Thoracic aorta (tissue), 2 donors: ENCODE measurements around the gene LRP5. TPM values are rescaled to one million over a fixed set of nuclear protein-coding genes. Genes with fewer than 3 reads are reported as not detected.

Source experiments
- ATAC-seq: fragments of 150-250 bp; one replicate; pipeline ENCODE4 v1.8.0; 2017; ENCODE audit warnings: low read depth; ENCODE audit not compliant: insufficient number of reproducible peaks, low FRiP score
- DNase-seq: peaks from one replicate; pipeline ENCODE4 v3.0.0-alpha.2; 2020; ENCODE audit warnings: low spot score
- H3K27ac ChIP-seq, 2 donors: fragments of 200-600 bp; sonication (generic); 1 replicate in 1 of 2; 2 replicates in 1 of 2; pipeline ENCODE4 v1.5.1; 2016; ENCODE audit warnings: mild to moderate bottlenecking in 2 of 2, moderate library complexity in 2 of 2
- H3K27me3 ChIP-seq: fragments of 200-600 bp; sonication (generic); replicated peaks from 2 replicates; pipeline ENCODE4 v1.6.0; 2016; ENCODE audit warnings: mild to moderate bottlenecking; ENCODE audit not compliant: insufficient read depth
- H3K36me3 ChIP-seq: fragments of 200-600 bp; sonication (generic); one replicate; pipeline ENCODE4 v1.5.1; 2016
- H3K4me1 ChIP-seq, 2 donors: fragments of 200-600 bp; sonication (generic); 1 replicate in 1 of 2; 2 replicates in 1 of 2; pipeline versions ENCODE4 v1.5.1 to v1.6.0; 2016; ENCODE audit warnings: low read depth in 2 of 2, mild to moderate bottlenecking in 1 of 2; ENCODE audit not compliant: control insufficient read depth in 1 of 2
- H3K4me3 ChIP-seq: fragments of 200-600 bp; sonication (generic); 2 replicates; pipeline ENCODE4 v1.5.1; 2016; ENCODE audit warnings: mild to moderate bottlenecking
- H3K9me3 ChIP-seq: fragments of 200-600 bp; sonication (generic); 2 replicates; pipeline ENCODE4 v1.5.1; 2016
- CTCF ChIP-seq: fragments of 200-600 bp; sonication (generic); IDR thresholded peaks from one replicate; pipeline ENCODE4 v1.5.1; 2019; ENCODE audit warnings: antibody characterized with exemption
- total RNA-seq, 2 donors: library from RNA; depleted of rRNA; stranded (reverse); fragments of >200 nt; gene quantifications; one replicate each; pipeline versions ENCODE4 v1.1.0 to v1.2.3, GENCODE V29; 2016

The LRP5 gene
- total RNA-seq, 2 donors from 2014 or later: 67.2 to 99.1 TPM

GRCh38 chr11:68383976-68384501 lies 71.6 kb downstream of the LRP5 start:
- Histone ChIP-seq H3K36me3 (peaks cover 15% of the 10 kb centered on the region), H3K27ac (peak overlapping the region; percentile 77), H3K27me3 (no peaks in the 10 kb centered on the region), H3K9me3 (no peaks in the 10 kb centered on the region), H3K4me1 (peaks cover 41 to 50% of the 10 kb centered on the region in 2 donors), H3K4me3 (no peak overlapping the region)
- DNase-seq: peak; percentile 55
- no peak for ATAC-seq
- TF ChIP-seq CTCF: peak; percentile 95

GRCh38 chr11:68384530-68385081 lies 72.2 kb downstream of the LRP5 start:
- Histone ChIP-seq H3K36me3 (peaks cover 17% of the 10 kb centered on the region), H3K4me1 (peaks cover 41 to 49% of the 10 kb centered on the region in 2 donors), H3K27ac (peak overlapping the region; percentile 77), H3K27me3 (no peaks in the 10 kb centered on the region), H3K4me3 (no peak overlapping the region), H3K9me3 (no peaks in the 10 kb centered on the region)
- no peak for DNase-seq
- ATAC-seq: no peak
- TF ChIP-seq CTCF: no peak

- H3K4me3 ChIP-seq: no peak overlapping the region
- DNase-seq (no peak), ATAC-seq (no peak)
- peaks cover 36 to 43% of the 10 kb centered on the region in 2 donors for H3K4me1 ChIP-seq
- no peaks in the 10 kb centered on the region for H3K9me3 ChIP-seq
- H3K27me3 ChIP-seq: no peaks in the 10 kb centered on the region
- H3K36me3 ChIP-seq: peaks cover 22% of the 10 kb centered on the region
- H3K27ac ChIP-seq: no peak overlapping the region
- TF ChIP-seq CTCF: no peak
Measured at GRCh38 chr11:68385128-68385527, 72.7 kb downstream of the LRP5 start.

- H3K27me3 ChIP-seq: no peaks in the 10 kb centered on the region
- TF ChIP-seq CTCF: no peak
- H3K36me3 ChIP-seq: peaks cover 26% of the 10 kb centered on the region
- H3K4me1 ChIP-seq: peaks cover 24 to 30% of the 10 kb centered on the region in 2 donors
- no peaks in the 10 kb centered on the region for H3K9me3 ChIP-seq
- H3K4me3 ChIP-seq: no peak overlapping the region
- ATAC-seq (no peak), DNase-seq (no peak)
- H3K27ac ChIP-seq: no peak overlapping the region
Measured at GRCh38 chr11:68386331-68386978, 74.1 kb downstream of the LRP5 start.

- no peak overlapping the region for H3K27ac ChIP-seq
Measured at GRCh38 chr11:68387840-68388239, 75.4 kb downstream of the LRP5 start.

More at GRCh38 chr11:68387840-68388239, 75.4 kb downstream of the LRP5 start:
- DNase-seq (no peak), ATAC-seq (no peak)
- H3K9me3 ChIP-seq: no peaks in the 10 kb centered on the region
- H3K4me3 ChIP-seq: no peak overlapping the region
- peaks cover 10 to 16% of the 10 kb centered on the region in 2 donors for H3K4me1 ChIP-seq
- peaks cover 27% of the 10 kb centered on the region for H3K36me3 ChIP-seq
- no peak for TF ChIP-seq CTCF
- H3K27me3 ChIP-seq: no peaks in the 10 kb centered on the region
